Stimulated activated CD8-positive, alpha-beta memory T cell treated with anti-CD3 and anti-CD28 coated beads, Interleukin-2, amount 100 ng/mL, for 48 hours (primary cell): Measurements from ENCODE around the gene RDH8.

Experiments
- DNase-seq, 2 donors: peaks; one replicate each; pipeline ENCODE4 v3.0.0-alpha.2; 2020; ENCODE audit warnings: low read depth in 2 of 2

The RDH8 gene

GRCh38 chr19:10036601-10037071 is 23.4 kb downstream of the RDH8 start:
- no peak for DNase-seq

GRCh38 chr19:10037367-10037766 is 24.1 kb downstream of the RDH8 start:
- no peak for DNase-seq

GRCh38 chr19:10037809-10038208 is 24.5 kb downstream of the RDH8 start:
- no peak for DNase-seq

- DNase-seq, result no peak
Observed at GRCh38 chr19:10043286-10043927, 30.1 kb downstream of the RDH8 start.

- no peak for DNase-seq
Observed at GRCh38 chr19:10044390-10044789, 31.1 kb downstream of the RDH8 start.

- DNase-seq, result no peak
Observed at GRCh38 chr19:10045371-10045770, 32.1 kb downstream of the RDH8 start.

- no peak for DNase-seq
Observed at GRCh38 chr19:10049626-10050025, 36.3 kb downstream of the RDH8 start.

- DNase-seq, result no peak
Observed at GRCh38 chr19:10052602-10053360, 39.5 kb downstream of the RDH8 start.

GRCh38 chr19:10061717-10062310 is 48.5 kb downstream of the RDH8 start:
- no peak for DNase-seq

GRCh38 chr19:10068205-10068604 is 54.9 kb downstream of the RDH8 start:
- DNase-seq, result no peak

- DNase-seq, result no peak
Observed at GRCh38 chr19:10069046-10069445, 55.8 kb downstream of the RDH8 start.

- no peak for DNase-seq
Observed at GRCh38 chr19:10070730-10071446, 57.6 kb downstream of the RDH8 start.
